Frontal cortex (tissue), 4 donors: ENCODE data around the gene KCTD1. TPM values are rescaled to one million over a fixed set of nuclear protein-coding genes. Genes with fewer than 3 reads are reported as not detected.

Experiments
- DNase-seq, 2 donors: peaks; one replicate each; pipeline ENCODE4 v3.0.0; 2012; ENCODE audit warnings: low spot score in 2 of 2
- FAIRE-seq: peaks from 2 replicates; lab custom pipeline; 2012; peaks lifted over from hg19 to GRCh38; lab: Jason Lieb, UNC
- total RNA-seq: library from RNA; depleted of rRNA; stranded (reverse); fragments of >200 nt; gene quantifications from one replicate; pipeline ENCODE4 v1.2.3, GENCODE V29; 2014
- donor health status: control.
- donor health status: control.
- donor health status: control.

Gene KCTD1
- total RNA-seq, result 29.8 TPM

- FAIRE-seq, result no peak
- peak; percentile 81 to 90 for DNase-seq
These were observed at the start of gene KCTD1 for GRCh38 chr18:26548415-26549262. Gene KCTD1, minus strand, starts transcription at chr18:26548553. Its CDS starts 17 bp downstream, at chr18:26548536.

- FAIRE-seq (no peak), DNase-seq (no peak)
These were observed 45.3 kb upstream of the KCTD1 start for GRCh38 chr18:26593365-26594320.

GRCh38 chr18:26584745-26585144, 36.4 kb upstream of the KCTD1 start:
- no peak for FAIRE-seq

GRCh38 chr18:26579941-26580618, 31.7 kb upstream of the KCTD1 start:
- FAIRE-seq, result no peak
- DNase-seq, result no peak

More at GRCh38 chr18:26584745-26585144, 36.4 kb upstream of the KCTD1 start:
- no peak for DNase-seq

GRCh38 chr18:26575865-26576217, 27.5 kb upstream of the KCTD1 start:
- DNase-seq, result no peak
- no peak for FAIRE-seq

- no peak for DNase-seq
- no peak for FAIRE-seq
These were observed 26.9 kb upstream of the KCTD1 start for GRCh38 chr18:26574958-26575864.

GRCh38 chr18:26568926-26569665, 20.7 kb upstream of the KCTD1 start:
- no peak for FAIRE-seq

GRCh38 chr18:26568513-26568912, 20.2 kb upstream of the KCTD1 start:
- FAIRE-seq (no peak), DNase-seq (no peak)

More at GRCh38 chr18:26568926-26569665, 20.7 kb upstream of the KCTD1 start:
- DNase-seq, result no peak

- FAIRE-seq (no peak), DNase-seq (no peak)
These were observed 18.7 kb upstream of the KCTD1 start for GRCh38 chr18:26566874-26567555.

GRCh38 chr18:26565514-26565913, 17.2 kb upstream of the KCTD1 start:
- DNase-seq, result no peak
- no peak for FAIRE-seq

- FAIRE-seq (no peak), DNase-seq (no peak)
These were observed 14.7 kb upstream of the KCTD1 start for GRCh38 chr18:26563024-26563423.

GRCh38 chr18:26562568-26562967, 14.2 kb upstream of the KCTD1 start:
- no peak for DNase-seq
- no peak for FAIRE-seq

- no peak for FAIRE-seq
- no peak for DNase-seq
These were observed 13.4 kb upstream of the KCTD1 start for GRCh38 chr18:26561769-26562168.

- no peak for DNase-seq
- no peak for FAIRE-seq
These were observed 8.2 kb upstream of the KCTD1 start for GRCh38 chr18:26556573-26556972.

- no peak for FAIRE-seq
- DNase-seq, result no peak
These were observed 7.6 kb upstream of the KCTD1 start for GRCh38 chr18:26555804-26556553.

- DNase-seq (no peak), FAIRE-seq (no peak)
These were observed 5.6 kb upstream of the KCTD1 start for GRCh38 chr18:26553943-26554342.

- DNase-seq (no peak), FAIRE-seq (no peak)
These were observed 3.3 kb upstream of the KCTD1 start for GRCh38 chr18:26551695-26552081.
